ENCODE results near the gene ZNF281.
"Not testable (repeated sequence)": the region's sequence is repeated elsewhere in the genome, so short reads cannot be mapped to it uniquely, and the experiment has no call there.

Gene ZNF281

GRCh38 chr1:200364091-200364759 lies 45.6 kb downstream of the ZNF281 start:
- DNase-seq (ENCODE audit: low read depth), result no peak

GRCh38 chr1:200363264-200363933 lies 46.4 kb downstream of the ZNF281 start:
- no peak for DNase-seq (ENCODE audit: low read depth)

GRCh38 chr1:200362421-200362820 lies 47.4 kb downstream of the ZNF281 start:
- DNase-seq (ENCODE audit: low read depth), result no peak

GRCh38 chr1:200359610-200360163 lies 50.1 kb downstream of the ZNF281 start:
- DNase-seq (ENCODE audit: low read depth), result no peak

- DNase-seq (ENCODE audit: low read depth), result not testable (repeated sequence)
Measured at GRCh38 chr1:200357925-200358324, 51.9 kb downstream of the ZNF281 start.

GRCh38 chr1:200355801-200356200 lies 54.0 kb downstream of the ZNF281 start:
- no peak for DNase-seq (ENCODE audit: low read depth)
